Thyroid gland (tissue), 4 donors: ENCODE data around the gene RIC8A.

Experiments used
- POLR2A ChIP-seq, 2 donors: fragments of 450-650 bp; IDR thresholded peaks; one replicate each; pipeline ENCODE4 v1.6.1; 2017; ENCODE audit warnings: antibody characterized with exemption in 2 of 2, mild to moderate bottlenecking in 2 of 2, moderate library complexity in 1 of 2
- TF ChIP-seq, protein P1 (sequence below), 6 experiments: fragments of 200-600 bp in 3 of 6; fragments of 450-650 bp in 3 of 6; sonication (generic) in 3 of 6; IDR thresholded peaks; one replicate each; pipeline ENCODE4 v1.5.1; 2016 to 2019; ENCODE audit warnings: antibody characterized with exemption in 6 of 6, mild to moderate bottlenecking in 2 of 6, inconsistent platforms in 1 of 6, moderate library complexity in 1 of 6

DNA sequence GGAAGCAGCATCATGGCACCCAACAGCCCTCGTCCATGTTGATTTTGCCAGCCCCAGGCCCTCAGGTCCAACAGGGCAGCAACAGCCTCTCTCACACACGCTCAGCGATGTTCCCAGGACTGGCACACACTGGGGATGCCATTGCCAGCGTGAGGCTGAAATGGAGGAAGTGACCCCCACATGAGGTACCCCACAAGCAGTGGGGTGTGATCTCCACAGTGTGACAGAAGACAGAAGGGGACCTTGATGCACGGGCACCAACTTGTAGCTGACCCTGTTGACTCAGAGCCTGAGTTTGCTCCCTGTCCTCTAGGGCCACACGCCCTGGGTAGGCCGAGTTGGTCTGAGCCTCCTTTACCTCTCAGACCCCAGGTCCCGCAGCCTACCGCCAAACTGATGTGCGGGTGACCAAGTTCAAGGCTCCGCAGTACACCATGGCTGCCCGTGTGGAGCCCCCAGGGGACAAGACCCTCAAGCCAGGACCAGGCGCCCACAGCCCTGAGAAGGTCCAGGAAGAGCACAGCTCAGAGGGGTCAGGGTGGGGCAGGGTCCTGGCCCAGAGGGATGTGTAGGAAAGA, 8.4 kb upstream of the RIC8A start:
- TF ChIP-seq, protein P1, sequence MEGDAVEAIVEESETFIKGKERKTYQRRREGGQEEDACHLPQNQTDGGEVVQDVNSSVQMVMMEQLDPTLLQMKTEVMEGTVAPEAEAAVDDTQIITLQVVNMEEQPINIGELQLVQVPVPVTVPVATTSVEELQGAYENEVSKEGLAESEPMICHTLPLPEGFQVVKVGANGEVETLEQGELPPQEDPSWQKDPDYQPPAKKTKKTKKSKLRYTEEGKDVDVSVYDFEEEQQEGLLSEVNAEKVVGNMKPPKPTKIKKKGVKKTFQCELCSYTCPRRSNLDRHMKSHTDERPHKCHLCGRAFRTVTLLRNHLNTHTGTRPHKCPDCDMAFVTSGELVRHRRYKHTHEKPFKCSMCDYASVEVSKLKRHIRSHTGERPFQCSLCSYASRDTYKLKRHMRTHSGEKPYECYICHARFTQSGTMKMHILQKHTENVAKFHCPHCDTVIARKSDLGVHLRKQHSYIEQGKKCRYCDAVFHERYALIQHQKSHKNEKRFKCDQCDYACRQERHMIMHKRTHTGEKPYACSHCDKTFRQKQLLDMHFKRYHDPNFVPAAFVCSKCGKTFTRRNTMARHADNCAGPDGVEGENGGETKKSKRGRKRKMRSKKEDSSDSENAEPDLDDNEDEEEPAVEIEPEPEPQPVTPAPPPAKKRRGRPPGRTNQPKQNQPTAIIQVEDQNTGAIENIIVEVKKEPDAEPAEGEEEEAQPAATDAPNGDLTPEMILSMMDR (IDR thresholded peaks at IDR 0.05): no peak
- no peak for TF ChIP-seq POLR2A (IDR thresholded peaks at IDR 0.05)
